NCI-H128 (cell line): ENCODE data around the gene BST1.
"Not testable (repeated sequence)": the region's sequence is repeated elsewhere in the genome, so short reads cannot be mapped to it uniquely, and the experiment has no call there.

Experiments used
- DNase-seq: peaks from one replicate; lab custom pipeline; 2025; ENCODE audit not compliant: unreplicated experiment; lab: John Stamatoyannopoulos, UW

Gene BST1

GRCh38 chr4:15742083-15742582, 39.3 kb downstream of the BST1 start:
- DNase-seq, result no peak

- no peak for DNase-seq
Measured at GRCh38 chr4:15742637-15743036, 39.8 kb downstream of the BST1 start.

GRCh38 chr4:15744016-15744545, 41.2 kb downstream of the BST1 start:
- DNase-seq, result no peak

GRCh38 chr4:15746110-15746509, 43.2 kb downstream of the BST1 start:
- no peak for DNase-seq

- no peak for DNase-seq
Measured at GRCh38 chr4:15749001-15749400, 46.1 kb downstream of the BST1 start.

- DNase-seq, result no peak
Measured at GRCh38 chr4:15751153-15751552, 48.3 kb downstream of the BST1 start.

GRCh38 chr4:15753081-15753480, 50.2 kb downstream of the BST1 start:
- no peak for DNase-seq

GRCh38 chr4:15753786-15754185, 50.9 kb downstream of the BST1 start:
- no peak for DNase-seq

- DNase-seq, result no peak
Measured at GRCh38 chr4:15754323-15754722, 51.5 kb downstream of the BST1 start.

GRCh38 chr4:15755321-15756155, 52.7 kb downstream of the BST1 start:
- no peak for DNase-seq

GRCh38 chr4:15756361-15756861, 53.5 kb downstream of the BST1 start:
- no peak for DNase-seq

- DNase-seq, result no peak
Measured at GRCh38 chr4:15757054-15757453, 54.2 kb downstream of the BST1 start.

GRCh38 chr4:15758294-15758693, 55.4 kb downstream of the BST1 start:
- DNase-seq, result no peak

GRCh38 chr4:15762460-15762859, 59.6 kb downstream of the BST1 start:
- DNase-seq, result not testable (repeated sequence)

GRCh38 chr4:15765391-15765790, 62.5 kb downstream of the BST1 start:
- DNase-seq, result no peak

- no peak for DNase-seq
Measured at GRCh38 chr4:15765910-15766697, 63.2 kb downstream of the BST1 start.

GRCh38 chr4:15766821-15767220, 64.0 kb downstream of the BST1 start:
- DNase-seq, result no peak

- no peak for DNase-seq
Measured at GRCh38 chr4:15769202-15769601, 66.3 kb downstream of the BST1 start.

- no peak for DNase-seq
Measured at GRCh38 chr4:15771216-15772058, 68.6 kb downstream of the BST1 start.

GRCh38 chr4:15774020-15774420, 71.2 kb downstream of the BST1 start:
- DNase-seq, result no peak
